GM12878 (cell line): ENCODE results near the gene TXN2. TPM values are rescaled to one million over a fixed set of nuclear protein-coding genes. Genes with fewer than 3 reads are reported as not detected.

Source experiments
- ATAC-seq: fragments of 200-7000 bp; cut with Tn5 transposase; 3 replicates; pipeline ENCODE4 v1.9.1; 2020; ENCODE audit warnings: mild to moderate bottlenecking, moderate library complexity
- BruUV-seq: library from RNA; stranded (reverse); fragments of 400-500 nt; replicated peaks from 2 replicates; lab custom pipeline; 2021; lab: Mats Ljungman, UMichigan
- CTCF ChIA-PET: fragments of 300-600 bp; sonication (Branson Sonifier 250); formaldehyde crosslinking; extraction: SDS; loops from one replicate; lab custom pipeline; 2021; ENCODE audit warnings: inconsistent platforms; lab: Yijun Ruan, JAX
- POLR2A ChIA-PET: fragments of 350-600 bp; formaldehyde crosslinking; extraction: SDS; loops from one replicate; lab custom pipeline; 2021; ENCODE audit warnings: inconsistent platforms; lab: Charles Lee
- RAD21 ChIA-PET: fragments of 300-600 bp; sonication (Branson Sonifier 250); formaldehyde crosslinking; loops from one replicate; lab custom pipeline; 2023; ENCODE audit warnings: antibody characterized with exemption; ENCODE audit not compliant: unreplicated experiment; lab: Charles Lee
- SMC1A ChIA-PET: fragments of 300-600 bp; sonication (Branson Sonifier 250); formaldehyde crosslinking; loops from one replicate; lab custom pipeline; 2023; ENCODE audit not compliant: unreplicated experiment, uncharacterized antibody; lab: Charles Lee
- DNase-seq: peaks from one replicate; pipeline ENCODE4 v3.0.0-alpha.2; 2011; ENCODE audit warnings: low read depth, low spot score
- FAIRE-seq: peaks from 3 replicates; lab custom pipeline; 2011; peaks lifted over from hg19 to GRCh38; lab: Jason Lieb, UNC
- H2AFZ ChIP-seq: 2 replicates; pipeline ENCODE4 v1.6.0; 2011; ENCODE audit warnings: low read depth, low read length, control low read depth; ENCODE audit not compliant: control insufficient read depth
- H3K27ac ChIP-seq: 2 replicates; pipeline ENCODE4 v1.5.1; 2011; ENCODE audit warnings: control low read depth; ENCODE audit not compliant: control insufficient read depth, insufficient read depth
- H3K27me3 ChIP-seq, 2 experiments: replicated peaks in 1 of 2; 2 replicates each; pipeline versions ENCODE4 v1.6.0 to v1.6.1; 2011; ENCODE audit warnings: low read length in 1 of 2; ENCODE audit not compliant: control insufficient read depth in 2 of 2, insufficient read depth in 2 of 2
- H3K36me3 ChIP-seq, 2 experiments: 2 replicates each; pipeline ENCODE4 v1.5.1; 2011; ENCODE audit warnings: low read length in 1 of 2; ENCODE audit not compliant: control insufficient read depth in 2 of 2, insufficient read depth in 2 of 2
- H3K4me1 ChIP-seq: 2 replicates; pipeline ENCODE4 v1.6.1; 2011; ENCODE audit warnings: mild to moderate bottlenecking, low read length, moderate library complexity, mixed read lengths; ENCODE audit not compliant: control insufficient read depth, insufficient read depth
- H3K4me2 ChIP-seq: 2 replicates; pipeline ENCODE4 v1.6.0; 2011; ENCODE audit warnings: control low read depth; ENCODE audit not compliant: control insufficient read depth, insufficient read depth
- H3K4me3 ChIP-seq: fragments of 200-600 bp; sonication (generic); 2 replicates; pipeline ENCODE4 v1.5.1; 2016
- H3K79me2 ChIP-seq: 2 replicates; pipeline ENCODE4 v1.6.0; 2011; ENCODE audit warnings: low read length; ENCODE audit not compliant: control insufficient read depth, insufficient read depth
- H3K9ac ChIP-seq: 2 replicates; pipeline ENCODE4 v1.8.0; 2011; ENCODE audit warnings: low read length, control low read depth, mixed read lengths; ENCODE audit not compliant: control insufficient read depth, insufficient read depth
- H3K9me3 ChIP-seq: replicated peaks from 3 replicates; pipeline ENCODE4 v1.5.1; 2011; ENCODE audit warnings: mild to moderate bottlenecking, low read length; ENCODE audit not compliant: control insufficient read depth, insufficient read depth
- H4K20me1 ChIP-seq: 2 replicates; pipeline ENCODE4 v1.6.0; 2011; ENCODE audit not compliant: control insufficient read depth, insufficient read depth
- BHLHE40 ChIP-seq, 2 experiments: fragments of 450-650 bp in 1 of 2; IDR thresholded peaks; 2 replicates each; pipeline ENCODE4 v1.6.1; 2011 to 2017; ENCODE audit warnings: low read depth in 2 of 2, borderline replicate concordance in 1 of 2, improper control_type of control experiment in 1 of 2, low read length in 1 of 2, mild to moderate bottlenecking in 1 of 2
- BRCA1 ChIP-seq: IDR thresholded peaks from 2 replicates; pipeline ENCODE4 v1.6.1; 2011; ENCODE audit warnings: low read depth, low read length, improper control_type of control experiment
- CBX5 ChIP-seq: sonication (generic); IDR thresholded peaks from 2 replicates; pipeline ENCODE4 v1.6.1; 2016; ENCODE audit warnings: low read depth, moderate library complexity, mild to moderate bottlenecking, inconsistent platforms
- CEBPB ChIP-seq, 2 experiments: fragments of 150-350 bp in 1 of 2; IDR thresholded peaks; 2 replicates each; pipeline ENCODE4 v1.6.1; 2012 to 2014; ENCODE audit warnings: low read depth in 2 of 2, low read length in 2 of 2, borderline replicate concordance in 1 of 2, inconsistent platforms in 1 of 2
- CHD2 ChIP-seq: IDR thresholded peaks from 2 replicates; pipeline ENCODE4 v1.6.1; 2011; ENCODE audit warnings: low read depth, low read length, improper control_type of control experiment, borderline replicate concordance
- E4F1 ChIP-seq: fragments of 450-650 bp; IDR thresholded peaks from 2 replicates; pipeline ENCODE4 v1.6.1; 2018; ENCODE audit warnings: borderline replicate concordance, mild to moderate bottlenecking; ENCODE audit not compliant: partially characterized antibody
- EGR1 ChIP-seq, 2 experiments: IDR thresholded peaks; 1 replicate in 1 of 2; 2 replicates in 1 of 2; pipeline ENCODE4 v1.6.1; 2011 to 2012; ENCODE audit warnings: low read depth in 2 of 2, low read length in 2 of 2, borderline replicate concordance in 1 of 2, mild to moderate bottlenecking in 1 of 2, moderate library complexity in 1 of 2
- ETV6 ChIP-seq, 2 experiments: fragments of 450-650 bp in 1 of 2; IDR thresholded peaks in 1 of 2; conservative IDR thresholded peaks in 1 of 2; 2 replicates each; pipeline ENCODE4 v1.6.1; 2014; ENCODE audit warnings: antibody characterized with exemption in 1 of 2, borderline replicate concordance in 1 of 2, low read depth in 1 of 2, mild to moderate bottlenecking in 1 of 2, moderate library complexity in 1 of 2
- FOXM1 ChIP-seq: IDR thresholded peaks from 2 replicates; pipeline ENCODE4 v1.6.1; 2012; ENCODE audit warnings: low read depth, mild to moderate bottlenecking, inconsistent platforms, low read length, moderate library complexity
- HCFC1 ChIP-seq: fragments of 150-350 bp; IDR thresholded peaks from 2 replicates; pipeline ENCODE4 v1.6.1; 2014; ENCODE audit warnings: low read length
- IKZF1 ChIP-seq: fragments of 450-650 bp; conservative IDR thresholded peaks from 2 replicates; pipeline ENCODE4 v1.6.1; 2017; ENCODE audit warnings: antibody characterized with exemption, mild to moderate bottlenecking
- MEF2B ChIP-seq: fragments of 450-650 bp; IDR thresholded peaks from 2 replicates; pipeline ENCODE4 v1.6.1; 2018; ENCODE audit warnings: mild to moderate bottlenecking, moderate library complexity; ENCODE audit not compliant: partially characterized antibody, poor library complexity, severe bottlenecking
- RAD51 ChIP-seq: fragments of 450-650 bp; IDR thresholded peaks from 2 replicates; pipeline ENCODE4 v1.6.1; 2016; ENCODE audit warnings: moderate library complexity, mild to moderate bottlenecking, inconsistent platforms
- RELA ChIP-seq: fragments of 450-650 bp; IDR thresholded peaks from 2 replicates; pipeline ENCODE4 v1.8.0; 2014; ENCODE audit warnings: borderline replicate concordance; ENCODE audit not compliant: partially characterized antibody
- SP1 ChIP-seq: IDR thresholded peaks from one replicate; pipeline ENCODE4 v1.6.1; 2011; ENCODE audit warnings: low read depth, low read length
- TCF12 ChIP-seq: IDR thresholded peaks from 2 replicates; pipeline ENCODE4 v1.6.1; 2011; ENCODE audit warnings: low read depth, mild to moderate bottlenecking, low read length
- ZNF24 ChIP-seq: fragments of 450-650 bp; IDR thresholded peaks from 2 replicates; pipeline ENCODE4 v1.6.1; 2017; ENCODE audit warnings: antibody characterized with exemption, mild to moderate bottlenecking
- ZNF687 ChIP-seq: fragments of 450-650 bp; IDR thresholded peaks from 2 replicates; pipeline ENCODE4 v1.6.1; 2017; ENCODE audit warnings: mild to moderate bottlenecking, moderate library complexity
- WGBS: methylation state at CpG from one replicate; pipeline ENCODE4 v1.1.6; 2016; ENCODE audit warnings: low lambda C conversion rate; ENCODE audit not compliant: insufficient replicate concordance, insufficient coverage; ENCODE audit errors: missing lambda C conversion rate; 5-methylcytosine and 5-hydroxymethylcytosine counted together
- in situ Hi-C: fragments of 300-500 bp; cut with MboI; formaldehyde crosslinking; loops from 9 replicates; pipeline ENCODE4 v1.14.3; 2018; ENCODE audit warnings: mixed read lengths
- intact Hi-C: fragments of 100-400 bp; cut with micrococcal nuclease; formaldehyde crosslinking; loops from one replicate; pipeline ENCODE4 v1.14.2; 2022; ENCODE audit not compliant: unreplicated experiment
- polyA plus RNA-seq, 11 experiments: library from polyadenylated mRNA; depleted of rRNA in 4 of 11; unstranded in 6 of 11; stranded (reverse) in 5 of 11; fragments of >200 nt; fragmentation: Nextera tagmentation in 4 of 11; fragmentation: Illumina TruSeq in 1 of 11; extraction: Ambion mirVana in 4 of 11; extraction: Trizol in 1 of 11; gene quantifications; 1 replicate in 1 of 11; 2 replicates in 10 of 11; pipeline versions ENCODE4 v1.2.1 to v1.2.3, GENCODE V29; 2011 to 2016; ENCODE audit warnings: inconsistent platforms in 2 of 11, missing spikeins in 2 of 11, low read depth in 1 of 11
- total RNA-seq, 4 experiments: library from RNA; depleted of rRNA in 3 of 4; stranded (reverse); fragments of >200 nt in 3 of 4; fragmentation: Illumina TruSeq in 1 of 4; extraction: Trizol in 1 of 4; gene quantifications; 2 replicates each; pipeline versions ENCODE4 v1.2.1 to v1.2.3, GENCODE V29; 2013 to 2021

The TXN2 gene
- total and polyA plus RNA-seq, 10 of the 15 experiments (the other 5 are each of a cell fraction or from before 2014, with no cell fraction given) = 70.2 to 350 (median 183) TPM

- no peaks in the 10 kb centered on the region; the same call in 1 of the 3 replicates for H3K9me3 ChIP-seq
- WGBS = 74% methylated on average over 7 of the region's 7 CpGs
- CTCF ChIA-PET = interaction anchor here (0.7 to 2.0 kb wide), 3 partner anchors 205 to 252 kb away, joined by 3 to 8 read pairs (median 3); no protein-coding TSS in a partner anchor
- DNase-seq (no peak), FAIRE-seq (no peak), ATAC-seq (no peak)
- H2AFZ ChIP-seq = no peak overlapping the region
- RAD21 ChIA-PET = interaction anchor here (0.6 kb wide), 1 partner anchor 9 kb away, joined by 3 read pairs; no protein-coding TSS in a partner anchor
- SMC1A ChIA-PET = interaction anchor here (1.0 kb wide), 1 partner anchor 190 kb away, joined by 3 read pairs; no protein-coding TSS in a partner anchor
- no peak overlapping the region for H3K27ac ChIP-seq
- POLR2A ChIA-PET = interaction anchor here (0.9 kb wide), 1 partner anchor 9 kb away, joined by 4 read pairs; the partner anchor contains the start of gene TXN2
- H3K4me3 ChIP-seq = no peak overlapping the region
- no peaks in the 10 kb centered on the region for H3K79me2 ChIP-seq
- no TSS peak for BruUV-seq
- H3K27me3 ChIP-seq = no peaks in the 10 kb centered on the region
- intact Hi-C loops (no loop called here), in situ Hi-C loops (no loop called here)
- no peak overlapping the region for H3K9ac ChIP-seq
- H3K4me1 ChIP-seq = peaks cover 15% of the 10 kb centered on the region
- no peaks in the 10 kb centered on the region for H4K20me1 ChIP-seq
- H3K36me3 ChIP-seq = peaks cover 2 to 3% of the 10 kb centered on the region in 2 experiments; a peak in 2 of 4 replicates
- no peak overlapping the region for H3K4me2 ChIP-seq
- no peak for TF ChIP-seq ZNF24
- TF ChIP-seq BHLHE40 (IDR thresholded peaks at IDR 0.05; ENCODE audit: borderline replicate concordance in 1 of 2, low read depth in 2 of 2, low read length in 1 of 2) = no peak
- TF ChIP-seq RELA = no peak
- no peak for TF ChIP-seq TCF12
- no peak for TF ChIP-seq SP1
- no peak for TF ChIP-seq RAD51
- TF ChIP-seq ETV6 (conservative IDR thresholded peaks at IDR 0.05 in 1 of 2, IDR thresholded peaks at IDR 0.05 in 1 of 2; ENCODE audit: borderline replicate concordance in 1 of 2, low read depth in 1 of 2) = no peak
- TF ChIP-seq BRCA1 = no peak
- no peak for TF ChIP-seq FOXM1
- TF ChIP-seq CBX5 = no peak
- no peak for TF ChIP-seq MEF2B
- no peak for TF ChIP-seq CHD2
- TF ChIP-seq IKZF1 = no peak
- TF ChIP-seq EGR1 (IDR thresholded peaks at IDR 0.05; ENCODE audit: borderline replicate concordance in 1 of 2, low read depth in 2 of 2, low read length in 2 of 2) = no peak
- no peak for TF ChIP-seq CEBPB (IDR thresholded peaks at IDR 0.05; ENCODE audit: borderline replicate concordance in 1 of 2, low read depth in 2 of 2, low read length in 2 of 2)
- TF ChIP-seq E4F1 = no peak
- TF ChIP-seq HCFC1 = no peak
- no peak for TF ChIP-seq ZNF687
Observed at GRCh38 chr22:36491155-36491554, 9.7 kb upstream of the TXN2 start.
